Measurements from ENCODE around the gene TRAM2. TPM values are rescaled to one million over a fixed set of nuclear protein-coding genes. Genes with fewer than 3 reads are reported as not detected.

Gene TRAM2
- total and polyA plus RNA-seq, 2 of the 13 experiments (the other 11 are each of a cell fraction or from before 2014, with no cell fraction given) = 49.1 to 72.5 TPM

GRCh38 chr6:52598123-52598823 lies 21.4 kb upstream of the TRAM2 start (continued):
- TF ChIP-seq, protein P1, sequence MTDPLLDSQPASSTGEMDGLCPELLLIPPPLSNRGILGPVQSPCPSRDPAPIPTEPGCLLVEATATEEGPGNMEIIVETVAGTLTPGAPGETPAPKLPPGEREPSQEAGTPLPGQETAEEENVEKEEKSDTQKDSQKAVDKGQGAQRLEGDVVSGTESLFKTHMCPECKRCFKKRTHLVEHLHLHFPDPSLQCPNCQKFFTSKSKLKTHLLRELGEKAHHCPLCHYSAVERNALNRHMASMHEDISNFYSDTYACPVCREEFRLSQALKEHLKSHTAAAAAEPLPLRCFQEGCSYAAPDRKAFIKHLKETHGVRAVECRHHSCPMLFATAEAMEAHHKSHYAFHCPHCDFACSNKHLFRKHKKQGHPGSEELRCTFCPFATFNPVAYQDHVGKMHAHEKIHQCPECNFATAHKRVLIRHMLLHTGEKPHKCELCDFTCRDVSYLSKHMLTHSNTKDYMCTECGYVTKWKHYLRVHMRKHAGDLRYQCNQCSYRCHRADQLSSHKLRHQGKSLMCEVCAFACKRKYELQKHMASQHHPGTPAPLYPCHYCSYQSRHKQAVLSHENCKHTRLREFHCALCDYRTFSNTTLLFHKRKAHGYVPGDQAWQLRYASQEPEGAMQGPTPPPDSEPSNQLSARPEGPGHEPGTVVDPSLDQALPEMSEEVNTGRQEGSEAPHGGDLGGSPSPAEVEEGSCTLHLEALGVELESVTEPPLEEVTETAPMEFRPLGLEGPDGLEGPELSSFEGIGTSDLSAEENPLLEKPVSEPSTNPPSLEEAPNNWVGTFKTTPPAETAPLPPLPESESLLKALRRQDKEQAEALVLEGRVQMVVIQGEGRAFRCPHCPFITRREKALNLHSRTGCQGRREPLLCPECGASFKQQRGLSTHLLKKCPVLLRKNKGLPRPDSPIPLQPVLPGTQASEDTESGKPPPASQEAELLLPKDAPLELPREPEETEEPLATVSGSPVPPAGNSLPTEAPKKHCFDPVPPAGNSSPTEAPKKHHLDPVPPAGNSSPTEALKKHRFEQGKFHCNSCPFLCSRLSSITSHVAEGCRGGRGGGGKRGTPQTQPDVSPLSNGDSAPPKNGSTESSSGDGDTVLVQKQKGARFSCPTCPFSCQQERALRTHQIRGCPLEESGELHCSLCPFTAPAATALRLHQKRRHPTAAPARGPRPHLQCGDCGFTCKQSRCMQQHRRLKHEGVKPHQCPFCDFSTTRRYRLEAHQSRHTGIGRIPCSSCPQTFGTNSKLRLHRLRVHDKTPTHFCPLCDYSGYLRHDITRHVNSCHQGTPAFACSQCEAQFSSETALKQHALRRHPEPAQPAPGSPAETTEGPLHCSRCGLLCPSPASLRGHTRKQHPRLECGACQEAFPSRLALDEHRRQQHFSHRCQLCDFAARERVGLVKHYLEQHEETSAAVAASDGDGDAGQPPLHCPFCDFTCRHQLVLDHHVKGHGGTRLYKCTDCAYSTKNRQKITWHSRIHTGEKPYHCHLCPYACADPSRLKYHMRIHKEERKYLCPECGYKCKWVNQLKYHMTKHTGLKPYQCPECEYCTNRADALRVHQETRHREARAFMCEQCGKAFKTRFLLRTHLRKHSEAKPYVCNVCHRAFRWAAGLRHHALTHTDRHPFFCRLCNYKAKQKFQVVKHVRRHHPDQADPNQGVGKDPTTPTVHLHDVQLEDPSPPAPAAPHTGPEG (CRISPR knock-in tag; IDR thresholded peaks at IDR 0.05) = no peak; the same call in 1 of the 2 replicates
- TF ChIP-seq REL (CRISPR knock-in tag; conservative IDR thresholded peaks at IDR 0.05) = no peak
- 0 out of 2 replicates have a peak, but pooled peaks have one; percentile 76 for TF ChIP-seq ZNF558 (CRISPR knock-in tag; IDR thresholded peaks at IDR 0.05; ENCODE audit: borderline replicate concordance)
- TF ChIP-seq NFYB (CRISPR knock-in tag; IDR thresholded peaks at IDR 0.05) = no peak; the same call in 1 of the 2 replicates
- TF ChIP-seq, protein P2, sequence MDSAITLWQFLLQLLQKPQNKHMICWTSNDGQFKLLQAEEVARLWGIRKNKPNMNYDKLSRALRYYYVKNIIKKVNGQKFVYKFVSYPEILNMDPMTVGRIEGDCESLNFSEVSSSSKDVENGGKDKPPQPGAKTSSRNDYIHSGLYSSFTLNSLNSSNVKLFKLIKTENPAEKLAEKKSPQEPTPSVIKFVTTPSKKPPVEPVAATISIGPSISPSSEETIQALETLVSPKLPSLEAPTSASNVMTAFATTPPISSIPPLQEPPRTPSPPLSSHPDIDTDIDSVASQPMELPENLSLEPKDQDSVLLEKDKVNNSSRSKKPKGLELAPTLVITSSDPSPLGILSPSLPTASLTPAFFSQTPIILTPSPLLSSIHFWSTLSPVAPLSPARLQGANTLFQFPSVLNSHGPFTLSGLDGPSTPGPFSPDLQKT (CRISPR knock-in tag; IDR thresholded peaks at IDR 0.05; ENCODE audit: borderline replicate concordance) = no peak
- TF ChIP-seq ZFP36 (IDR thresholded peaks at IDR 0.05; ENCODE audit: borderline replicate concordance, low read depth, low read length, partially characterized antibody) = no peak
- no peak for TF ChIP-seq ZMAT3 (CRISPR knock-in tag; conservative IDR thresholded peaks at IDR 0.05)
- no peak for TF ChIP-seq CSRNP2 (CRISPR knock-in tag; conservative IDR thresholded peaks at IDR 0.05; ENCODE audit: low read depth)
- TF ChIP-seq ZBTB44 (CRISPR knock-in tag; IDR thresholded peaks at IDR 0.05) = no peak
- no peak for TF ChIP-seq PLSCR1 (CRISPR knock-in tag; IDR thresholded peaks at IDR 0.05; ENCODE audit: borderline replicate concordance)
- peak; percentile 72; the same call in 1 of the 2 replicates for TF ChIP-seq FOXC1 (CRISPR knock-in tag; IDR thresholded peaks at IDR 0.05; ENCODE audit: borderline replicate concordance)
- TF ChIP-seq NCOA2 (CRISPR knock-in tag; IDR thresholded peaks at IDR 0.05) = peak; percentile 89
- TF ChIP-seq ZNF564 (CRISPR knock-in tag; IDR thresholded peaks at IDR 0.05) = peak; percentile 73; the same call in 1 of the 2 replicates
- TF ChIP-seq ZNF713 (CRISPR knock-in tag; IDR thresholded peaks at IDR 0.05) = peak; percentile 67; the same call in 1 of the 2 replicates
- TF ChIP-seq ETV5 (CRISPR knock-in tag; IDR thresholded peaks at IDR 0.05; ENCODE audit: borderline replicate concordance) = peak; percentile 73; the same call in 1 of the 2 replicates
- TF ChIP-seq CC2D1A (CRISPR knock-in tag; IDR thresholded peaks at IDR 0.05) = no peak
- TF ChIP-seq ZNF484 (CRISPR knock-in tag; IDR thresholded peaks at IDR 0.05; ENCODE audit: borderline replicate concordance, low read depth) = no peak
- peak; percentile 99 for TF ChIP-seq SMC3 (IDR thresholded peaks at IDR 0.05; ENCODE audit: low read length)

Measured in HepG2 (cell line).